Measurements from ENCODE around the gene TXNL4B.
"Not testable (repeated sequence)": the region's sequence is repeated elsewhere in the genome, so short reads cannot be mapped to it uniquely, and the experiment has no call there.

Gene TXNL4B

GRCh38 chr16:72072514-72073342 lies 20.7 kb downstream of the TXNL4B start:
- DNase-seq: peak; percentile 7

- DNase-seq: no peak
These were observed 24.5 kb downstream of the TXNL4B start for GRCh38 chr16:72068930-72069329.

GRCh38 chr16:72066747-72067146 lies 26.7 kb downstream of the TXNL4B start:
- DNase-seq: peak; percentile 34

GRCh38 chr16:72064361-72064894 lies 29.0 kb downstream of the TXNL4B start:
- DNase-seq: no peak

GRCh38 chr16:72061564-72061963 lies 31.9 kb downstream of the TXNL4B start:
- no peak for DNase-seq

GRCh38 chr16:72060405-72060804 lies 33.0 kb downstream of the TXNL4B start:
- no peak for DNase-seq

GRCh38 chr16:72059060-72059459 lies 34.4 kb downstream of the TXNL4B start:
- DNase-seq: not testable (repeated sequence)

- not testable (repeated sequence) for DNase-seq
These were observed 36.1 kb downstream of the TXNL4B start for GRCh38 chr16:72057313-72057712.

GRCh38 chr16:72055911-72056310 lies 37.5 kb downstream of the TXNL4B start:
- no peak for DNase-seq

- not testable (repeated sequence) for DNase-seq
These were observed 39.1 kb downstream of the TXNL4B start, which contains the start of gene HP for GRCh38 chr16:72054254-72054847. TSS of gene HP (plus strand) at chr16:72054505. CDS start at chr16:72054653, 148 bp downstream.

- DNase-seq: no peak
These were observed 41.6 kb downstream of the TXNL4B start for GRCh38 chr16:72051818-72052217.

GRCh38 chr16:72050769-72051464 lies 42.5 kb downstream of the TXNL4B start:
- no peak for DNase-seq

GRCh38 chr16:72049110-72049509 lies 44.3 kb downstream of the TXNL4B start:
- DNase-seq: no peak

- no peak for DNase-seq
These were observed 48.5 kb downstream of the TXNL4B start for GRCh38 chr16:72044825-72045359.

- no peak for DNase-seq
These were observed 49.1 kb downstream of the TXNL4B start for GRCh38 chr16:72044296-72044695.

GRCh38 chr16:72043539-72043938 lies 49.9 kb downstream of the TXNL4B start:
- no peak for DNase-seq

- no peak for DNase-seq
These were observed 50.4 kb downstream of the TXNL4B start for GRCh38 chr16:72043058-72043457.

GRCh38 chr16:72042157-72042660 lies 51.2 kb downstream of the TXNL4B start:
- no peak for DNase-seq

GRCh38 chr16:72036098-72036497 lies 57.3 kb downstream of the TXNL4B start:
- DNase-seq: no peak
